Astrocyte (in vitro differentiated cells and primary cell): Measurements from ENCODE around the gene METRNL. TPM values are rescaled to one million over a fixed set of nuclear protein-coding genes. Genes with fewer than 3 reads are reported as not detected.

ENCODE experiments used
- DNase-seq: peaks from one replicate; pipeline ENCODE4 v3.0.0-alpha.2; 2010; ENCODE audit warnings: low read depth
- FAIRE-seq: peaks from 2 replicates; lab custom pipeline; 2011; peaks lifted over from hg19 to GRCh38; lab: Jason Lieb, UNC
- H2AFZ ChIP-seq: 2 replicates; pipeline ENCODE4 v1.6.0; 2012; ENCODE audit warnings: low read depth, low read length, inconsistent platforms
- H3K27ac ChIP-seq: 2 replicates; pipeline ENCODE4 v1.5.1; 2011; ENCODE audit warnings: low read depth, low read length, inconsistent platforms
- H3K27me3 ChIP-seq: 2 replicates; pipeline ENCODE4 v1.6.0; 2011; ENCODE audit warnings: low read length, inconsistent platforms; ENCODE audit not compliant: insufficient read depth
- H3K36me3 ChIP-seq: 2 replicates; pipeline ENCODE4 v1.5.1; 2011; ENCODE audit warnings: low read length, inconsistent platforms; ENCODE audit not compliant: insufficient read depth
- H3K4me1 ChIP-seq: 2 replicates; pipeline ENCODE4 v1.5.1; 2011; ENCODE audit warnings: low read length, inconsistent platforms; ENCODE audit not compliant: insufficient read depth
- H3K4me2 ChIP-seq: 2 replicates; pipeline ENCODE4 v1.6.0; 2012; ENCODE audit warnings: low read length, inconsistent platforms
- H3K4me3 ChIP-seq: 2 replicates; pipeline ENCODE4 v1.5.1; 2011; ENCODE audit warnings: low read depth, mild to moderate bottlenecking, low read length, inconsistent platforms; ENCODE audit not compliant: insufficient read depth
- H3K79me2 ChIP-seq: 2 replicates; pipeline ENCODE4 v1.6.0; 2012; ENCODE audit warnings: mild to moderate bottlenecking, low read length, inconsistent platforms; ENCODE audit not compliant: insufficient read depth
- H3K9ac ChIP-seq: 2 replicates; pipeline ENCODE4 v1.6.0; 2012; ENCODE audit warnings: mild to moderate bottlenecking, low read length, inconsistent platforms
- H3K9me3 ChIP-seq: 2 replicates; pipeline ENCODE4 v1.5.1; 2012; ENCODE audit warnings: low read depth, mild to moderate bottlenecking, low read length, inconsistent platforms; ENCODE audit not compliant: insufficient read depth
- H4K20me1 ChIP-seq: 2 replicates; pipeline ENCODE4 v1.6.0; 2012; ENCODE audit warnings: low read length, inconsistent platforms; ENCODE audit not compliant: insufficient read depth
- H3K27ac Mint-ChIP-seq: one replicate; pipeline ENCODE4 v1.8.0; 2021; ENCODE audit warnings: mild to moderate bottlenecking, mixed read lengths; ENCODE audit not compliant: unreplicated experiment
- H3K27me3 Mint-ChIP-seq: one replicate; pipeline ENCODE4 v1.8.0; 2021; ENCODE audit warnings: low read depth, mixed read lengths; ENCODE audit not compliant: unreplicated experiment
- H3K36me3 Mint-ChIP-seq: one replicate; pipeline ENCODE4 v1.8.0; 2021; ENCODE audit warnings: low read depth, mixed read lengths; ENCODE audit not compliant: unreplicated experiment
- H3K4me1 Mint-ChIP-seq: one replicate; pipeline ENCODE4 v1.8.0; 2021; ENCODE audit warnings: low read depth, mixed read lengths; ENCODE audit not compliant: unreplicated experiment
- H3K4me3 Mint-ChIP-seq: one replicate; pipeline ENCODE4 v1.8.0; 2021; ENCODE audit warnings: mild to moderate bottlenecking, moderate library complexity, mixed read lengths; ENCODE audit not compliant: unreplicated experiment
- H3K9me3 Mint-ChIP-seq: one replicate; pipeline ENCODE4 v1.8.0; 2021; ENCODE audit warnings: mild to moderate bottlenecking, mixed read lengths; ENCODE audit not compliant: unreplicated experiment
- CTCF ChIP-seq: IDR thresholded peaks from 2 replicates; pipeline ENCODE4 v1.5.1; 2011; ENCODE audit warnings: low read depth, mild to moderate bottlenecking, inconsistent platforms, low read length, moderate library complexity; ENCODE audit not compliant: insufficient read depth
- EZH2 ChIP-seq: IDR thresholded peaks from 2 replicates; pipeline ENCODE4 v1.6.1; 2012; ENCODE audit warnings: mild to moderate bottlenecking, low read length, inconsistent platforms; ENCODE audit not compliant: insufficient read depth
- total RNA-seq: library from RNA; stranded (reverse); gene quantifications from 2 replicates; pipeline ENCODE4 v1.2.1, GENCODE V29; 2021

METRNL gene
- total RNA-seq, 1 donor from 2014 or later = 36.7 TPM

DNA sequence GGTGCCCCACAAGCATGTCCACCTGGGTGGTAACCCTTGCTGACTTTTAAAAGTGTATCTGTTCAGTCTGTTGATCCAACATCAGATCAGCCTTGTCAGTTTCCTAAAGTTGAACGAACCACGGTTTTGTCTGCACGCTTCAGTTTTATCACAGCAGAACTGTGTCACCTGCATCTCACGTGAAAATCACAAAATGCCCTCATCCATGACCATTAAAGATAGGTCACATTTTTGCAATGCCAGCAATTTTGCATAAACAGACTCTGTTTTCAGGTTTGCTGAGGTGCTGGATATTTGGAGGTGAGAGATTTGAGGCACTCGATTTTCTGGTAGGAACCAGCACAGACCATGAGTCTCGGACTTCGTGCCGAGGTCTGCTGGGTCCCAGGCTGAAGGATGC is 3.0 kb downstream of the METRNL start:
- peaks cover 8% of the 10 kb centered on the region for H3K36me3 Mint-ChIP-seq
- peaks cover 62% of the 10 kb centered on the region for H4K20me1 ChIP-seq
- H3K4me2 ChIP-seq = peak overlapping the region; percentile 80
- no peak overlapping the region for H3K4me3 ChIP-seq
- no peaks in the 10 kb centered on the region for H3K9me3 Mint-ChIP-seq
- no peak for FAIRE-seq
- H2AFZ ChIP-seq = no peak overlapping the region
- peaks cover 62% of the 10 kb centered on the region for H3K79me2 ChIP-seq
- H3K27ac ChIP-seq = no peak overlapping the region
- H3K4me1 ChIP-seq = peaks cover 40% of the 10 kb centered on the region
- H3K4me3 Mint-ChIP-seq = peak overlapping the region; percentile 80
- peak overlapping the region; percentile 74 for H3K9ac ChIP-seq
- peaks cover 8% of the 10 kb centered on the region for H3K27me3 Mint-ChIP-seq
- peak overlapping the region; percentile 86 for H3K27ac Mint-ChIP-seq
- no peaks in the 10 kb centered on the region for H3K9me3 ChIP-seq
- H3K36me3 ChIP-seq = no peaks in the 10 kb centered on the region
- H3K27me3 ChIP-seq = peaks cover 8% of the 10 kb centered on the region
- TF ChIP-seq CTCF (no peak), EZH2 (no peak)
- peaks cover 39% of the 10 kb centered on the region for H3K4me1 Mint-ChIP-seq
- DNase-seq = no peak

GRCh38 chr17:83082909-83083367 is 3.5 kb downstream of the METRNL start:
- Histone ChIP-seq H3K36me3 (no peaks in the 10 kb centered on the region), H2AFZ (peak overlapping the region; percentile 61), H3K9ac (peak overlapping the region; percentile 74), H3K4me3 (peak overlapping the region; percentile 15), H3K27ac (peak overlapping the region; percentile 91), H3K9me3 (no peaks in the 10 kb centered on the region), H3K4me2 (peak overlapping the region; percentile 80), H3K79me2 (peaks cover 67% of the 10 kb centered on the region), H3K4me1 (peaks cover 40% of the 10 kb centered on the region), H3K27me3 (peaks cover 8% of the 10 kb centered on the region), H4K20me1 (peaks cover 67% of the 10 kb centered on the region)
- Mint-ChIP-seq H3K4me1 (peaks cover 39% of the 10 kb centered on the region), H3K4me3 (peak overlapping the region; percentile 80), H3K9me3 (no peaks in the 10 kb centered on the region), H3K27ac (peak overlapping the region; percentile 86), H3K27me3 (peaks cover 5% of the 10 kb centered on the region), H3K36me3 (peaks cover 8% of the 10 kb centered on the region)
- no peak for TF ChIP-seq CTCF
- TF ChIP-seq EZH2 = no peak
- DNase-seq = no peak
- no peak for FAIRE-seq

- peaks cover 74% of the 10 kb centered on the region for H3K79me2 ChIP-seq
- H3K36me3 ChIP-seq = no peaks in the 10 kb centered on the region
- peak overlapping the region; percentile 91 for H3K27ac ChIP-seq
- TF ChIP-seq EZH2 = no peak
- no peak for TF ChIP-seq CTCF
- Mint-ChIP-seq H3K4me3 (peak overlapping the region; percentile 80), H3K27me3 (peaks cover 2% of the 10 kb centered on the region), H3K27ac (peak overlapping the region; percentile 86), H3K9me3 (no peaks in the 10 kb centered on the region), H3K4me1 (peaks cover 39% of the 10 kb centered on the region), H3K36me3 (peaks cover 8% of the 10 kb centered on the region)
- peaks cover 73% of the 10 kb centered on the region for H4K20me1 ChIP-seq
- peak overlapping the region; percentile 74 for H3K9ac ChIP-seq
- peak; percentile 99 for DNase-seq
- peaks cover 37% of the 10 kb centered on the region for H3K4me1 ChIP-seq
- H3K27me3 ChIP-seq = peaks cover 2% of the 10 kb centered on the region
- H3K4me2 ChIP-seq = peak overlapping the region; percentile 80
- no peaks in the 10 kb centered on the region for H3K9me3 ChIP-seq
- FAIRE-seq = peak; percentile 97
- H3K4me3 ChIP-seq = peak overlapping the region; percentile 30
- peak overlapping the region; percentile 61 for H2AFZ ChIP-seq
Observed at GRCh38 chr17:83083368-83084201, 4.2 kb downstream of the METRNL start.
